Activated naive CD4-positive, alpha-beta T cell treated with anti-CD3 and anti-CD28 coated beads, Interleukin-2, amount 50 U/mL, for 24 hours (primary cell): Measurements from ENCODE around the gene PER2.
"Not testable (repeated sequence)": the region's sequence is repeated elsewhere in the genome, so short reads cannot be mapped to it uniquely, and the experiment has no call there.

Experiments used
- H3K27ac Mint-ChIP-seq: one replicate; pipeline ENCODE4 v1.8.0; 2021; ENCODE audit warnings: mild to moderate bottlenecking, mixed read lengths
- H3K27me3 Mint-ChIP-seq: one replicate; pipeline ENCODE4 v1.8.0; 2021; ENCODE audit warnings: mixed read lengths
- H3K36me3 Mint-ChIP-seq: one replicate; pipeline ENCODE4 v1.8.0; 2021; ENCODE audit warnings: mixed read lengths
- H3K4me1 Mint-ChIP-seq: one replicate; pipeline ENCODE4 v1.8.0; 2021; ENCODE audit warnings: mixed read lengths
- H3K4me3 Mint-ChIP-seq: one replicate; pipeline ENCODE4 v1.8.0; 2021; ENCODE audit warnings: mild to moderate bottlenecking, mixed read lengths
- H3K9me3 Mint-ChIP-seq: one replicate; pipeline ENCODE4 v1.8.0; 2021; ENCODE audit warnings: mixed read lengths

The PER2 gene

GRCh38 chr2:238287737-238288649, at the start of gene PER2:
Gene PER2 (minus strand): TSS chr2:238288610. CDS start chr2:238277936, 10,674 bp downstream.
- Mint-ChIP-seq H3K9me3 (no peaks in the 10 kb centered on the region), H3K36me3 (no peaks in the 10 kb centered on the region), H3K27me3 (no peaks in the 10 kb centered on the region), H3K27ac (peak within 1 kb of the TSS; percentile 97), H3K4me3 (peak within 1 kb of the TSS; percentile 95), H3K4me1 (peaks cover 62% of the 10 kb centered on the region)

- no peak overlapping the region for H3K4me3 Mint-ChIP-seq
- H3K4me1 Mint-ChIP-seq, result no peaks in the 10 kb centered on the region
- no peaks in the 10 kb centered on the region for H3K9me3 Mint-ChIP-seq
- no peaks in the 10 kb centered on the region for H3K27me3 Mint-ChIP-seq
- H3K36me3 Mint-ChIP-seq, result peaks cover 8% of the 10 kb centered on the region
- no peak overlapping the region for H3K27ac Mint-ChIP-seq
These were observed 49.4 kb upstream of the PER2 start for GRCh38 chr2:238337846-238338245.

GRCh38 chr2:238336793-238337444, 48.5 kb upstream of the PER2 start:
- H3K4me1 Mint-ChIP-seq, result no peaks in the 10 kb centered on the region
- no peaks in the 10 kb centered on the region for H3K27me3 Mint-ChIP-seq
- H3K4me3 Mint-ChIP-seq, result no peak overlapping the region
- H3K9me3 Mint-ChIP-seq, result no peaks in the 10 kb centered on the region
- no peak overlapping the region for H3K27ac Mint-ChIP-seq
- H3K36me3 Mint-ChIP-seq, result peaks cover 8% of the 10 kb centered on the region

- Mint-ChIP-seq H3K9me3 (no peaks in the 10 kb centered on the region), H3K27ac (no peak overlapping the region), H3K4me3 (no peak overlapping the region), H3K4me1 (no peaks in the 10 kb centered on the region), H3K36me3 (peaks cover 10% of the 10 kb centered on the region), H3K27me3 (no peaks in the 10 kb centered on the region)
These were observed 47.7 kb upstream of the PER2 start for GRCh38 chr2:238336151-238336550.

GRCh38 chr2:238335591-238335990, 47.2 kb upstream of the PER2 start:
- H3K9me3 Mint-ChIP-seq, H3K27ac Mint-ChIP-seq, H3K36me3 Mint-ChIP-seq, H3K27me3 Mint-ChIP-seq, H3K4me1 Mint-ChIP-seq, H3K4me3 Mint-ChIP-seq: not testable (repeated sequence)

- Mint-ChIP-seq H3K36me3 (peaks cover 10% of the 10 kb centered on the region), H3K27me3 (no peaks in the 10 kb centered on the region), H3K9me3 (no peaks in the 10 kb centered on the region), H3K27ac (no peak overlapping the region), H3K4me1 (no peaks in the 10 kb centered on the region), H3K4me3 (no peak overlapping the region)
These were observed 46.5 kb upstream of the PER2 start for GRCh38 chr2:238334885-238335284.

GRCh38 chr2:238331916-238332315, 43.5 kb upstream of the PER2 start:
- Mint-ChIP-seq H3K4me1 (no peaks in the 10 kb centered on the region), H3K27me3 (no peaks in the 10 kb centered on the region), H3K36me3 (peaks cover 18% of the 10 kb centered on the region), H3K4me3 (no peak overlapping the region), H3K27ac (no peak overlapping the region), H3K9me3 (no peaks in the 10 kb centered on the region)

- H3K27me3 Mint-ChIP-seq, result no peaks in the 10 kb centered on the region
- no peak overlapping the region for H3K27ac Mint-ChIP-seq
- no peak overlapping the region for H3K4me3 Mint-ChIP-seq
- H3K9me3 Mint-ChIP-seq, result no peaks in the 10 kb centered on the region
- H3K4me1 Mint-ChIP-seq, result no peaks in the 10 kb centered on the region
- H3K36me3 Mint-ChIP-seq, result peaks cover 21% of the 10 kb centered on the region
These were observed 42.0 kb upstream of the PER2 start for GRCh38 chr2:238330391-238330790.

GRCh38 chr2:238327751-238328150, 39.3 kb upstream of the PER2 start:
- Mint-ChIP-seq H3K36me3 (peaks cover 17% of the 10 kb centered on the region), H3K9me3 (no peaks in the 10 kb centered on the region), H3K4me1 (no peaks in the 10 kb centered on the region), H3K4me3 (no peak overlapping the region), H3K27me3 (no peaks in the 10 kb centered on the region), H3K27ac (no peak overlapping the region)

GRCh38 chr2:238326801-238327365, 38.5 kb upstream of the PER2 start:
- H3K27ac Mint-ChIP-seq, result no peak overlapping the region
- peaks cover 1% of the 10 kb centered on the region for H3K4me1 Mint-ChIP-seq
- no peaks in the 10 kb centered on the region for H3K27me3 Mint-ChIP-seq
- H3K4me3 Mint-ChIP-seq, result no peak overlapping the region
- H3K36me3 Mint-ChIP-seq, result peaks cover 17% of the 10 kb centered on the region
- no peaks in the 10 kb centered on the region for H3K9me3 Mint-ChIP-seq

- no peak overlapping the region for H3K27ac Mint-ChIP-seq
- H3K4me1 Mint-ChIP-seq, result peaks cover 9% of the 10 kb centered on the region
- H3K4me3 Mint-ChIP-seq, result no peak overlapping the region
- peaks cover 15% of the 10 kb centered on the region for H3K36me3 Mint-ChIP-seq
- H3K27me3 Mint-ChIP-seq, result no peaks in the 10 kb centered on the region
- H3K9me3 Mint-ChIP-seq, result no peaks in the 10 kb centered on the region
These were observed 37.3 kb upstream of the PER2 start for GRCh38 chr2:238325694-238326093.

- not testable (repeated sequence) for H3K4me3 Mint-ChIP-seq, H3K9me3 Mint-ChIP-seq, H3K4me1 Mint-ChIP-seq, H3K27ac Mint-ChIP-seq, H3K27me3 Mint-ChIP-seq
- peaks cover 13% of the 10 kb centered on the region for H3K36me3 Mint-ChIP-seq
These were observed 35.8 kb upstream of the PER2 start for GRCh38 chr2:238324248-238324647.

GRCh38 chr2:238322001-238322411, 33.6 kb upstream of the PER2 start:
- Mint-ChIP-seq H3K36me3 (peaks cover 5% of the 10 kb centered on the region), H3K4me3 (peak overlapping the region; percentile 84), H3K27me3 (no peaks in the 10 kb centered on the region), H3K4me1 (peaks cover 9% of the 10 kb centered on the region), H3K27ac (no peak overlapping the region), H3K9me3 (no peaks in the 10 kb centered on the region)

- H3K27ac Mint-ChIP-seq, result no peak overlapping the region
- H3K27me3 Mint-ChIP-seq, result peaks cover 1% of the 10 kb centered on the region
- peaks cover 2% of the 10 kb centered on the region for H3K36me3 Mint-ChIP-seq
- no peaks in the 10 kb centered on the region for H3K9me3 Mint-ChIP-seq
- peak overlapping the region; percentile 84 for H3K4me3 Mint-ChIP-seq
- peaks cover 9% of the 10 kb centered on the region for H3K4me1 Mint-ChIP-seq
These were observed 33.1 kb upstream of the PER2 start for GRCh38 chr2:238321467-238321866.

- Mint-ChIP-seq H3K9me3 (no peaks in the 10 kb centered on the region), H3K4me1 (peaks cover 9% of the 10 kb centered on the region), H3K4me3 (peak overlapping the region; percentile 84), H3K27me3 (peaks cover 4% of the 10 kb centered on the region), H3K27ac (no peak overlapping the region), H3K36me3 (no peaks in the 10 kb centered on the region)
These were observed 32.4 kb upstream of the PER2 start for GRCh38 chr2:238320648-238321281.

GRCh38 chr2:238320246-238320647, 31.8 kb upstream of the PER2 start, which contains the start of gene TRAF3IP1:
Gene TRAF3IP1 (plus strand): TSS chr2:238320518. CDS start chr2:238320663, 145 bp downstream.
- H3K4me1 Mint-ChIP-seq, result peaks cover 9% of the 10 kb centered on the region
- no peaks in the 10 kb centered on the region for H3K36me3 Mint-ChIP-seq
- no peaks in the 10 kb centered on the region for H3K9me3 Mint-ChIP-seq
- peaks cover 4% of the 10 kb centered on the region for H3K27me3 Mint-ChIP-seq
- peak within 1 kb of the TSS; percentile 84 for H3K4me3 Mint-ChIP-seq
- H3K27ac Mint-ChIP-seq, result no peak within 1 kb of the TSS
